KMS-11 (cell line): ENCODE data around the gene ZNF14.

ENCODE experiments used
- H2AFZ ChIP-seq: fragments of 200-600 bp; sonication (generic); 2 replicates; pipeline ENCODE4 v1.6.1; 2016; ENCODE audit warnings: antibody characterized with exemption, mixed run types, low read depth
- H3K27ac ChIP-seq: fragments of 200-600 bp; sonication (generic); 2 replicates; pipeline ENCODE4 v1.6.1; 2016; ENCODE audit warnings: mild to moderate bottlenecking, mixed run types
- H3K27me3 ChIP-seq: fragments of 200-600 bp; sonication (generic); 2 replicates; pipeline ENCODE4 v1.6.1; 2017; ENCODE audit warnings: mild to moderate bottlenecking, low read depth, mixed run types, moderate library complexity; ENCODE audit not compliant: insufficient read depth
- H3K36me3 ChIP-seq: fragments of 200-600 bp; sonication (generic); 2 replicates; pipeline ENCODE4 v1.6.1; 2017; ENCODE audit warnings: mild to moderate bottlenecking, mixed run types; ENCODE audit not compliant: insufficient read depth
- H3K4me1 ChIP-seq: fragments of 200-600 bp; sonication (generic); 2 replicates; pipeline ENCODE4 v1.6.1; 2016; ENCODE audit warnings: mild to moderate bottlenecking, low read depth, mixed run types; ENCODE audit not compliant: poor library complexity, severe bottlenecking
- H3K4me2 ChIP-seq: fragments of 200-600 bp; sonication (generic); 2 replicates; pipeline ENCODE4 v1.7.0; 2016; ENCODE audit warnings: mild to moderate bottlenecking, mixed run types
- H3K4me3 ChIP-seq: fragments of 200-600 bp; sonication (generic); IDR thresholded peaks from 2 replicates; pipeline ENCODE4 v1.6.1; 2017; ENCODE audit warnings: low read depth, low read length, mixed read lengths; ENCODE audit not compliant: insufficient read depth
- H3K79me2 ChIP-seq: fragments of 200-600 bp; sonication (generic); 2 replicates; pipeline ENCODE4 v1.6.1; 2016; ENCODE audit warnings: low read depth, mixed run types; ENCODE audit not compliant: insufficient read depth
- H3K9ac ChIP-seq: fragments of 200-600 bp; sonication (generic); 2 replicates; pipeline ENCODE4 v1.6.1; 2016; ENCODE audit warnings: mild to moderate bottlenecking, mixed run types
- H4K20me1 ChIP-seq: fragments of 200-600 bp; sonication (generic); 2 replicates; pipeline ENCODE4 v1.6.1; 2016; ENCODE audit warnings: mild to moderate bottlenecking, mixed run types; ENCODE audit not compliant: insufficient read depth
- TF ChIP-seq, protein P1 (sequence below): fragments of 200-600 bp; sonication (generic); conservative IDR thresholded peaks from 2 replicates; pipeline ENCODE4 v1.6.1; 2017; ENCODE audit warnings: low read depth, mild to moderate bottlenecking, antibody characterized with exemption, low read length, moderate library complexity, mixed read lengths

The ZNF14 gene

DNA sequence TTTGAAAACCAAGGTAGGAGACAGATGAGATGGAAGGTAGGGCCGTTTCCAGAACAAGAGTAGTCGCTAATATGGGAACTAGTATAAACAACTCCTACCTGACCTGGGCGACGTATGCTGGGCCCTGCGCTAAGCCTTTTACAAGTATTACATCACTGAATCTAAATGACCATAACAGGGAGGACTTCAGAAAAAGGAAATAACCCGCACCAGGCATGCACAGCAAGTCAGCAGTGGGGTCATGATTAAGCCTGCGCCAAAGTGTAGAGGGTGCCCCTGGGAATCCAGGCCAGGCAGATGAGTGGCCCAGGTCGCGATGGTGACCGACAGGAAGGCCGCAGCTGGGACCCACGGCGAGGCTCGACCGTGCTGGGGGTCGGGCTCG lies 70.0 kb downstream of the ZNF14 start:
- Histone ChIP-seq H2AFZ (peak overlapping the region; percentile 86), H3K4me2 (peak overlapping the region; percentile 62), H3K9ac (peak overlapping the region; percentile 95), H3K4me3 (no peak overlapping the region), H3K4me1 (peaks cover 22% of the 10 kb centered on the region), H4K20me1 (no peaks in the 10 kb centered on the region), H3K27me3 (no peaks in the 10 kb centered on the region), H3K79me2 (peaks cover 33% of the 10 kb centered on the region), H3K36me3 (0 out of 2 replicates have a peak, but pooled peaks cover 3% of the 10 kb centered on the region), H3K27ac (peak overlapping the region; percentile 87)
- TF ChIP-seq, protein P1, sequence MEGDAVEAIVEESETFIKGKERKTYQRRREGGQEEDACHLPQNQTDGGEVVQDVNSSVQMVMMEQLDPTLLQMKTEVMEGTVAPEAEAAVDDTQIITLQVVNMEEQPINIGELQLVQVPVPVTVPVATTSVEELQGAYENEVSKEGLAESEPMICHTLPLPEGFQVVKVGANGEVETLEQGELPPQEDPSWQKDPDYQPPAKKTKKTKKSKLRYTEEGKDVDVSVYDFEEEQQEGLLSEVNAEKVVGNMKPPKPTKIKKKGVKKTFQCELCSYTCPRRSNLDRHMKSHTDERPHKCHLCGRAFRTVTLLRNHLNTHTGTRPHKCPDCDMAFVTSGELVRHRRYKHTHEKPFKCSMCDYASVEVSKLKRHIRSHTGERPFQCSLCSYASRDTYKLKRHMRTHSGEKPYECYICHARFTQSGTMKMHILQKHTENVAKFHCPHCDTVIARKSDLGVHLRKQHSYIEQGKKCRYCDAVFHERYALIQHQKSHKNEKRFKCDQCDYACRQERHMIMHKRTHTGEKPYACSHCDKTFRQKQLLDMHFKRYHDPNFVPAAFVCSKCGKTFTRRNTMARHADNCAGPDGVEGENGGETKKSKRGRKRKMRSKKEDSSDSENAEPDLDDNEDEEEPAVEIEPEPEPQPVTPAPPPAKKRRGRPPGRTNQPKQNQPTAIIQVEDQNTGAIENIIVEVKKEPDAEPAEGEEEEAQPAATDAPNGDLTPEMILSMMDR = no peak

DNA sequence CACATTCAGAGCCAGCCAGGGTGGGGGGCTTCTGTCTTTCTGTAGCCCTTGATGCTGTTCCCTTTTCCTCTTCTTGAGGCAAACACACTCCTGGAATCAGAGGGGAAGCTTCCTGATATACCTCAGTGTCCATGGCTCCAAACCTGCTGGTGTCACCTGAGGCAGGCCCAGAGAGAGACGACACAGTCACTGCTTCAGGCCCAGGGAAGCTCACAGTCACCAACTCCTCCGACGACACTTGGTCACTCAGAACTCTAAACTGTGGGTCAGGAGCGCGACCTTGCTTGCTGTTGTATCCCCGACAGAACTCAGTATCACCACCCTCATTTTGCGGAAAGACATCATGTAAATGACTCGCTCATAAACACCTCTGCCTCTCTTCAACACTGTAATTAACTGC lies 70.6 kb downstream of the ZNF14 start:
- 0 out of 2 replicates have a peak, but pooled peaks cover 3% of the 10 kb centered on the region for H3K36me3 ChIP-seq
- peaks cover 33% of the 10 kb centered on the region for H3K79me2 ChIP-seq
- no peaks in the 10 kb centered on the region for H4K20me1 ChIP-seq
- TF ChIP-seq, protein P1 = no peak
- no peak overlapping the region for H3K4me3 ChIP-seq
- H3K4me1 ChIP-seq = peaks cover 18% of the 10 kb centered on the region
- no peak overlapping the region for H2AFZ ChIP-seq
- H3K27ac ChIP-seq = peak overlapping the region; percentile 87; the same call in 1 of the 2 replicates
- H3K27me3 ChIP-seq = no peaks in the 10 kb centered on the region
- peak overlapping the region; percentile 62 for H3K4me2 ChIP-seq
- peak overlapping the region; percentile 95; the same call in 1 of the 2 replicates for H3K9ac ChIP-seq

DNA sequence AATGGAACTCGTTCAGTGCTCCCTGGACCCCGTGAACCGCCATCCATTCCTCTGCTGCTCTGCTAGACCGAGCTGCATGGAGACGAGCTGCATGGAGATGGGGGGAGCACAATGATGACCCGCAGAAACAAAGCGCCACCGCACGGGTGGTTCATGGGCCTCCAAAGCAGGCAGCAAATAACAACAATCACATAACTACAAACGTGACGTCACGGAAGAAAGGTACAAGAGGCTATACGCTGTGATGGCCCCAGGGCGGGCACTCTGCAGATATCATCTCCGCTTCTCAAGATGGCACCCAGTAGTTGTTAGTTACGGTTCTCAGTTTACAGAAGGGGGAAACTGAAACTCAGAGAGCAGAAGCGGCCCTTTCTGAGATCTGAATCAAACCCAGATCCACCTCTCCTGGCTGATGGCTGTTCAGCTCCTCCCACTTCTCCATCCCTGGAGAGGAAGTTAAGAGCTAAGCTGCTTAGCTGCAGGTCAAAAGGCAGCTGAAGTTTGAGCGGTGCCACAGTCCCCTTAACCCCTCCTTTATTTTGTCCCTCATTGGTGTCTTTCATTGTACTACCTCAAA lies 71.1 kb downstream of the ZNF14 start:
- Histone ChIP-seq H3K4me3 (no peak overlapping the region), H3K27ac (no peak overlapping the region), H4K20me1 (no peaks in the 10 kb centered on the region), H3K4me1 (peaks cover 14% of the 10 kb centered on the region), H3K79me2 (peaks cover 33% of the 10 kb centered on the region), H3K4me2 (peak overlapping the region; percentile 62; the same call in 1 of the 2 replicates), H3K36me3 (0 out of 2 replicates have a peak, but pooled peaks cover 3% of the 10 kb centered on the region), H3K9ac (no peak overlapping the region), H3K27me3 (no peaks in the 10 kb centered on the region), H2AFZ (no peak overlapping the region)
- TF ChIP-seq, protein P1 = no peak

DNA sequence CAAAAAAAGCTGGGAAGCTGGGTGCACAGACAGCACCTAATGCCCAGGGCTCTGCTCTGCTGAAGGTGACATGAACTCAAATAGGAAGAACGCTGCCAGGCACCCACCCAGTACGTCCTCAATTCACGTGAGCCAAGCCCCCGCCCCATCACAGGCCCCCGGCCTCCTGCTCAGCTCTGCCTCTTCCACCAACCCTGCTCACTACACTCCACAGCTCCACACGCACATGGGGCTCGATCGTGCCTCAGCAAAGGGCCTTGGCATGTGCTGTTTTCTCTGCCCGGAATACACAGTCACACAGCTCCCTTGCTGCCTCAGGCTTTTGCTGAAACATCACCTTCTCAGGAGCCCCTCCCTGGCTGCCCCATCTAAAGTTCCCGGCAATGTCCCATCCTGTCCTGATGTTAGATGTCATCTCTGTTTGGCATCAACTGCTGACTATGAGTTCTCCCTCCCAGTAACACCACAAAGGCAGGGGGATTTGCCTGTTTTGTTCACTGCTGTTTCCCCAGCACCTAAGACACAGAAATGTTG lies 71.7 kb downstream of the ZNF14 start:
- Histone ChIP-seq H4K20me1 (no peaks in the 10 kb centered on the region), H3K36me3 (0 out of 2 replicates have a peak, but pooled peaks cover 3% of the 10 kb centered on the region)

More for the DNA sequence above, 71.7 kb downstream of the ZNF14 start:
- Histone ChIP-seq H3K9ac (no peak overlapping the region), H3K4me3 (no peak overlapping the region), H3K4me2 (0 out of 2 replicates have a peak overlapping the region, but pooled peaks have one; percentile 6), H3K4me1 (peaks cover 14% of the 10 kb centered on the region), H3K79me2 (peaks cover 33% of the 10 kb centered on the region), H3K27ac (no peak overlapping the region), H3K27me3 (no peaks in the 10 kb centered on the region), H2AFZ (no peak overlapping the region)
- TF ChIP-seq, protein P1 = no peak
